Omental fat pad (tissue), 4 donors: ENCODE measurements around the gene C6orf15. TPM values are rescaled to one million over a fixed set of nuclear protein-coding genes. Genes with fewer than 3 reads are reported as not detected.

ENCODE experiments used
- ATAC-seq: fragments of 150-250 bp; one replicate; pipeline ENCODE4 v1.9.1; 2016; ENCODE audit warnings: mild to moderate bottlenecking, moderate library complexity; ENCODE audit not compliant: low FRiP score
- DNase-seq: peaks from one replicate; pipeline ENCODE4 v3.0.0-alpha.2; 2019; ENCODE audit warnings: low spot score
- CTCF ChIP-seq, 3 donors: fragments of 450-650 bp; IDR thresholded peaks; one replicate each; pipeline ENCODE4 v1.5.1; 2016 to 2017; ENCODE audit warnings: antibody characterized with exemption in 3 of 3, mild to moderate bottlenecking in 3 of 3, moderate library complexity in 2 of 3
- total RNA-seq, 4 donors: library from RNA; depleted of rRNA; stranded (reverse); fragments of >200 nt; gene quantifications; one replicate each; pipeline ENCODE4 v1.1.0, GENCODE V29; 2016

Gene C6orf15
- total RNA-seq = not detected

DNA sequence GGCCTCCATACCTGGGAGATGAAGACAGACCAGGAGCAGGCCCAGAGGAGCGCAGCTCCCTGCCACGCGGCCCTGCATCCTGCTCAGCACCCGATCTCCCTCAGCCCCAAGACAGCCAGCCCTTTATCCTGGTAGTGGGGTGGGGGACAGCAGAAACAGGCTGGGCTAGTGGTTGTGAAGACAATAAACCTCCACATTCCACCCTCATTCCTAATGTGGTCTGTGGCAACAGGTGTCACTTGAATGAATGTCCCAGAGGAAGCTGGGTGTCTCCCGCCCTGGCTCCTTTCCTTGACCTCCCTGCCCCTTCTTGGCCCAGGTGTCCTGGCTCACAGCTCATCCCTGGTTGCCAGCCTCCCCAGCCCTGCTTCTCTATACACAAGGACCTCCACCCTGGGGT lies at the start of gene C6orf15:
TSS of gene C6orf15 (minus strand) at position 98 of the 400 bp plus-strand sequence. CDS start at position 78, 20 bp downstream.
- ATAC-seq (no peak), DNase-seq (no peak)
- TF ChIP-seq CTCF (IDR thresholded peaks at IDR 0.05) = no peak

DNA sequence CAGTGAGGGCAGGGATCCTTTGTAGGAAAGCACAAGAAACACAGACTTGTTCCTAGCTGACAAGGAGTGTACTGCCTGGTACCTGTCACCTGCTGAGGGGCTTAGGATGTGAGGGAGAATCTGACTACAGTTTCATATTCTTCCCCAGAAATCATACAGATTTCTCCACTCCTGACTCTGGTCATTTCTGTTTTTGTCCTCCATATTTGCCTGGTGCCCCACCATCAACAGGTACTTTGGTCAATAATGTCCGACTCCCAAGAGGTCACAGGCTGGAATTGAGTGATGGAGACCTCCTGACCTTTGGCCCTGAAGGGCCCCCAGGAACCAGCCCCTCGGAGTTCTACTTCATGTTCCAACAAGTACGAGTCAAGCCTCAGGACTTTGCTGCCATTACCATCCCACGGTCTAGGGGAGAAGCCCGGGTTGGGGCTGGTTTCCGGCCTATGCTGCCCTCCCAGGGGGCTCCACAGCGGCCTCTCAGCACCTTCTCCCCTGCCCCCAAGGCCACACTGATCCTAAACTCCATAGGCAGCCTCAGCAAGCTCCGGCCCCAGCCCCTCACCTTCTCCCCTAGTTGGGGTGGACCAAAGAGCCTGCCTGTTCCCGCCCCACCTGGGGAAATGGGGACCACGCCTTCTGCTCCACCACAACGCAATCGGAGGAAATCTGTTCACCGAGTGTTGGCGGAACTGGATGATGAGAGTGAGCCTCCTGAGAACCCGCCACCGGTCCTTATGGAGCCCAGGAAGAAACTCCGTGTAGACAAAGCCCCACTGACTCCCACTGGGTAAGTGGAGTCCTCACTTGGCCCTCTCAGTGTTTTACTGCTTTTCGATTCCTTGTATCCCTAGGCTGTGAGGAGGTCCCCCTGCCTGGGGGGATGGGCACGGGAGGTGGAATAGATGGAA lies 49.1 kb upstream of the C6orf15 start:
- DNase-seq (no peak), ATAC-seq (no peak)
- no peak for TF ChIP-seq CTCF (IDR thresholded peaks at IDR 0.05)

DNA sequence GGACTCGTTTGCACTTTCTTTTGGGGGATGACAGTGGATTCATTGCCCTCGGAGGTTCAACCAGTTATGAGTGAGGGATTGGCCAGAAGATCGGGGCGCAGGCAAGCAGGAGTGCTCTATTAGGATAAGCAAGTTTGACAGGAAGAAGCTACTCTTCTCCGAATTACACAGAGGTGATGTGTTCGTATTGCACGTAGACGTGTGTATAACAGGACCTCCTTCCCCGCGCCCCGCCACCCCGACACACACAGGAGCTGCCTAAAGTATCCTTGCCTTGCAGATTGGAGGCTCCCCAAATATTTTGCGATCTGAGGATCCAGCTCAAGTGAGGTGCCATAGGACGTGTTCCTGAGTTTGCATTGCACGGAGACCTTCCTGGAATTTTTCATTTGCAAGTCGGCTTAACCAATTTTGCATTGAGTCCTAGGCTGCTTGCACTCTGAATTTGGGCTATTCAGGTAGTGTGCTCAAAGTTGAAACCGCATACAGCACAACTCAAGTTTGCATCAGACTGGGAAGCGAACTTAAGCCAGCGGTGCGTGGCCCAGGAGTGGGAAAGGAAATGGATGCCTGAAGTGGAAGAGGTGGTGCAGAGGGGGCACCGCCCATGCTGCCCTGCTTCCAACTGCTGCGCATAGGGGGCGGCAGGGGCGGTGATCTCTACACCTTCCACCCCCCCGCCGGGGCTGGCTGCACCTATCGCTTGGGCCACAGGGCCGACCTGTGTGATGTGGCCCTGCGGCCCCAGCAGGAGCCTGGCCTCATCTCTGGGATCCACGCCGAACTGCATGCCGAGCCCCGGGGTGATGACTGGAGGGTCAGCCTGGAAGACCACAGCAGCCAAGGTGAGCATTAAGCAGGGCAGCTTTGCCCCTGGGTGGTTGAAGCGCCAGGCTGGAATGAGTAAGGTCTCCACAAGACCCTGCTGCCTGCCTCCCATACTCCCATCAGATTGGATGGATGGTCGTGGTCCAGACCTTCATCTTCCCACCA lies 46.8 kb upstream of the C6orf15 start:
- no peak for TF ChIP-seq CTCF (IDR thresholded peaks at IDR 0.05)

DNA sequence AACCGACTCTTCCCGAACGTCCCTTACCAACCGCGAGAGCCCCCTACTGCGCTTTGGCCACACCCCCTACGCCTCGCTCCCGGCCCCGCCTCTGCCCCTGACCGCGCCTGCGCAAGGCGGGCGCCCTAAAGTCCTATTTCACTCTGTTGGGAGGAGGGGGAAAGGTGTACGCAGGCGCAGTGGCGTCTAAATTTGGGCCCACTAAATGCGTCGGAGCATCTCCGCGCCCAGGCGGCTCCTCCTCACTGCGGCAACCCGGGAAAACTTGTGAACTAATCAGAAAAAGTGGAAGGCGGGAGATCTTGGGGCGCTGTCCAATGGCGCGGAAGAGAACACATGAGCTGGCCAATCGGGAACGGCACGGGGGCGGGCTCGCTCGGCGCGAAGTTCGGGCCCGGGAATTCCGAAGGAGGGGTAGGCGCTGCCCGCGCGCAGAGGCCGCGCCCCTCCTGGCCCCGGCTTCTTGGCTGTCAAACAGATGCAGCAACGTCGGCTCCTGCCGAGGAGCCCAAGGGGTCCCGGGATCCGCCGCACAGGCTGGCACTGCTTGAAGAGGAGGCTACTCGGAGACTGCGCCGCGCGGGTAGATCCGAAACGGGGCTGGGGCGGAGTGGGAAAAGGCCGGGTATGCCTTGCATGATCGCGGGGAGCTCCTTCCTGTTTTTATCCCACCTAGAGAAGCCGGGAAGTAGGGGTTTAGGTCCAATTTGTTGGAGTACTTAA lies 45.9 kb upstream of the C6orf15 start, which contains the start of gene TCF19:
TSS of gene TCF19 (plus strand) at position 450 of the 723 bp plus-strand sequence. CDS start 881 bp downstream, outside the sequence.
- peak; percentile 98 for ATAC-seq
- no peak for TF ChIP-seq CTCF (IDR thresholded peaks at IDR 0.05)

More for the DNA sequence above, 46.8 kb upstream of the C6orf15 start:
- no peak for ATAC-seq
- DNase-seq = no peak

DNA sequence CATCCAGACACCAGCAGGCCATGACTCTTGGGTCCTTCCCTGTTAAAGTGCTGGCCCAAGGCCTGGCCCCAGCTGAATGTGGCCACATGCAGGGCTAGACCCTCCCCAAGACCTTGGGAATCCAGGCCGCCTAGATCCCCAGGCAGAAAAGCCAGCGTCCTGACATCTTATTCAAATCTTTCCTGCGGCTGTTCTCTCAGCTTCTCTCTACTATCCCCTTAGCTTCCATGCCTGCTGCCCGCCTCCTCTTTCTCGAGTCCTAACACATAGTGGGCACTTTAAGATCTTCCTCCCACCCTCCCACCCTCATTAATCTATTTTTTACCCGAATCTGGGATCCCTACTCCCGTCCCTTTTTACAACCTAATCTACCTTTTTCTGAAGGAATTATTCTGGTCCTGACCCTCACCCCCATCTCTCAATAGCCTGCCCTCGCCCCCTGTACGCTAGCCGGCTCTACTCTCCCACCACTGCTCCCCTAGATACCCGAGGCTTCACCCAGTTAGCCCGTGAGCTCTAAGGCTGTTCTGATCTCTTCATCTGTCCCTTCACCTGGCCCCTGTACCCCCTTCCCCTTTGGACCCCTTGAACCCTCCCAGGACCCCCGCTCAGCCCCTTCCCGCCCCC lies 45.3 kb upstream of the C6orf15 start, which contains the start of gene CCHCR1:
TSS of gene CCHCR1 (minus strand) at position 290 of the 627 bp plus-strand sequence. CDS start at position 88, 202 bp downstream.
- ATAC-seq (peak; percentile 14), DNase-seq (no peak)
- no peak for TF ChIP-seq CTCF (IDR thresholded peaks at IDR 0.05)

More for the DNA sequence above, 45.9 kb upstream of the C6orf15 start, which contains the start of gene TCF19:
- DNase-seq = peak; percentile 91

- ATAC-seq = no peak
- no peak for DNase-seq
- TF ChIP-seq CTCF (IDR thresholded peaks at IDR 0.05) = no peak
Observed at GRCh38 chr6:31156641-31157040, 44.3 kb upstream of the C6orf15 start.
